Measurements from ENCODE around the gene NUCB1.
"Not testable (repeated sequence)": the region's sequence is repeated elsewhere in the genome, so short reads cannot be mapped to it uniquely, and the experiment has no call there.

Gene NUCB1

GRCh38 chr19:48874303-48875135 lies 25.6 kb upstream of the NUCB1 start:
- no peak for DNase-seq

GRCh38 chr19:48876043-48876981 lies 23.8 kb upstream of the NUCB1 start:
- not testable (repeated sequence) for DNase-seq

- no peak for DNase-seq
Observed at GRCh38 chr19:48877855-48878195, 22.3 kb upstream of the NUCB1 start.

GRCh38 chr19:48878196-48879024 lies 21.7 kb upstream of the NUCB1 start:
- DNase-seq: no peak

- no peak for DNase-seq
Observed at GRCh38 chr19:48879025-48879637, 21.0 kb upstream of the NUCB1 start.

GRCh38 chr19:48879696-48880095 lies 20.4 kb upstream of the NUCB1 start:
- DNase-seq: not testable (repeated sequence)

GRCh38 chr19:48881741-48882657 lies 18.1 kb upstream of the NUCB1 start:
- no peak for DNase-seq

- DNase-seq: no peak
Observed at GRCh38 chr19:48883726-48884125, 16.4 kb upstream of the NUCB1 start.

GRCh38 chr19:48887861-48888612 lies 12.1 kb upstream of the NUCB1 start:
- no peak for DNase-seq

- not testable (repeated sequence) for DNase-seq
Observed at GRCh38 chr19:48889496-48889895, 10.6 kb upstream of the NUCB1 start.

GRCh38 chr19:48890551-48890950 lies 9.6 kb upstream of the NUCB1 start:
- DNase-seq: no peak

- DNase-seq: no peak
Observed at GRCh38 chr19:48895226-48895625, 4.9 kb upstream of the NUCB1 start.

GRCh38 chr19:48896191-48896720 lies 3.9 kb upstream of the NUCB1 start:
- DNase-seq: no peak

- DNase-seq: no peak
Observed at GRCh38 chr19:48897181-48897580, 2.9 kb upstream of the NUCB1 start.

GRCh38 chr19:48899386-48899749 lies 744 bp upstream of the NUCB1 start:
- not testable (repeated sequence) for DNase-seq

GRCh38 chr19:48900477-48901406 lies 630 bp downstream of the NUCB1 start:
- DNase-seq: no peak

- DNase-seq: not testable (repeated sequence)
Observed at GRCh38 chr19:48902291-48902690, 2.2 kb downstream of the NUCB1 start.

- not testable (repeated sequence) for DNase-seq
Observed at GRCh38 chr19:48903788-48904187, 3.7 kb downstream of the NUCB1 start.

GRCh38 chr19:48905664-48906063 lies 5.6 kb downstream of the NUCB1 start:
- DNase-seq: no peak
